GM12892 (cell line): ENCODE measurements around the gene ABI3BP.

Source experiments
- DNase-seq: peaks from one replicate; pipeline ENCODE4 v3.0.0; 2011; ENCODE audit not compliant: insufficient read length
- FAIRE-seq: peaks from 2 replicates; lab custom pipeline; 2011; peaks lifted over from hg19 to GRCh38; lab: Jason Lieb, UNC
- POLR2A ChIP-seq: IDR thresholded peaks from 2 replicates; pipeline ENCODE4 v1.6.1; 2011; ENCODE audit warnings: low read depth, low read length, control low read depth
- POLR2AphosphoS5 ChIP-seq: IDR thresholded peaks from 2 replicates; pipeline ENCODE4 v1.6.1; 2011; ENCODE audit warnings: low read depth, low read length, control low read depth
- TAF1 ChIP-seq: IDR thresholded peaks from 2 replicates; pipeline ENCODE4 v1.6.1; 2011; ENCODE audit warnings: low read depth, mild to moderate bottlenecking, control low read depth, low read length, borderline replicate concordance

The ABI3BP gene

DNA sequence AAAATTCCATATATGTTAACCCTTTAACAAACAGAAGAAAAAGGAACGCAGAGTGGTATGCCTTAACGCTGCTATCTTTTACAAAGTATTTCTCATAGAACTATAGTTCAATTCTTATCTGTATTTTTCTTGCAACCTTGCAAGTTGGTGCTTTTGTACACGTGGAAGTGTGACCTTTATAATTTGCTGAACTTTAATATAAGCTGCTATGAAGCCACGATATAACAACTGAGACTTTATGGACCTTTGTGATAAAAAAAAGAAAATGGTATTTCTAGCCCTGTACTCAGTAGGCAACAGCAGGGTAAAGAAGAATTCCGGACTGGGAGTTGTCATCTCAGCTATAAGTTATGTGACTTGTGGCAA is 290.3 kb downstream of the ABI3BP start:
- no peak for FAIRE-seq
- TF ChIP-seq POLR2A = no peak
- DNase-seq = no peak

DNA sequence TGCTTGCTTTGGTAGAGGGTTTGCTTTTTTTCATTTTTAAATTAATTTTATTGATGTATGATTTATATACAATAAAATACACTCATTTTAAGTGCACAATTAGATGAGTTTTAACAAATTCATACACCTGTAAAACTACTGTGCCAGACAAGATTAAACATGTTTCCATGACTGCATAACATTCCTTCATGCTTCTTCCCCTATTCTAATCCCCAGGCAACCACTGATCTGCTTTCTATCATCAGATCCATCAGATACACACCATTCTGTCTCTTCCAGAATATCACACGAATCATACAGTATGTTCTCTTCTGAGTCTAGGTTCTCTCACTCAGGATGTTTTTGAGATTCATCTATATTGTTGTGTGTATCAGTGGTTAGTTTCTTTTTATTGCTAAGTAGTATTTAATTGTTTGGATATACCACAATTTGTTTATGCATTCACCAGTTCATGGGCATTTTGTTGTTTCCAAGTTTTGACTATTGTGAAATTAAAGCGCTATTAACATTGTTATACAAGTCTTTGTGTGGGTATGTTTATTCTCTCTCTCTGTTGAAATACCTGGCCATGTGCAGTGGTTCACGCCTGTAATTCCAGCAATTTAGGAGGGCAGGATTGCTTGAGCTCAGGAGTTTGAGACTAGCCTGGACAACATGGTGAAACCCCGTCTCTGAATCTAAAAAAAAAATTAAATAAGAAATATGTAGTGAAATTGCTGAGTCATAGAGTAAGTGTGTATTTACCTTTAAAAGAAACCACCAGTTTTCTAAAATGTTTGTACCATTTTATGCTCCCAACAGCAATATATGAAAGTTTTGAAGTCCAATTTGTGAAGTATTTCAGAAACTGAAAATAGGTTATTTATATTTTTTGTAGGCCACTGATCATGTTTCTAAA is 290.9 kb downstream of the ABI3BP start:
- peak; percentile 21 for FAIRE-seq
- DNase-seq = no peak
- no peak for TF ChIP-seq POLR2A

GRCh38 chr3:100700708-100701107 is 292.5 kb downstream of the ABI3BP start:
- DNase-seq (no peak), FAIRE-seq (no peak)
- TF ChIP-seq TAF1 = no peak
- no peak for TF ChIP-seq POLR2A
- TF ChIP-seq POLR2AphosphoS5 = no peak
